ENCODE results near the gene TNFAIP8.

TNFAIP8 gene

DNA sequence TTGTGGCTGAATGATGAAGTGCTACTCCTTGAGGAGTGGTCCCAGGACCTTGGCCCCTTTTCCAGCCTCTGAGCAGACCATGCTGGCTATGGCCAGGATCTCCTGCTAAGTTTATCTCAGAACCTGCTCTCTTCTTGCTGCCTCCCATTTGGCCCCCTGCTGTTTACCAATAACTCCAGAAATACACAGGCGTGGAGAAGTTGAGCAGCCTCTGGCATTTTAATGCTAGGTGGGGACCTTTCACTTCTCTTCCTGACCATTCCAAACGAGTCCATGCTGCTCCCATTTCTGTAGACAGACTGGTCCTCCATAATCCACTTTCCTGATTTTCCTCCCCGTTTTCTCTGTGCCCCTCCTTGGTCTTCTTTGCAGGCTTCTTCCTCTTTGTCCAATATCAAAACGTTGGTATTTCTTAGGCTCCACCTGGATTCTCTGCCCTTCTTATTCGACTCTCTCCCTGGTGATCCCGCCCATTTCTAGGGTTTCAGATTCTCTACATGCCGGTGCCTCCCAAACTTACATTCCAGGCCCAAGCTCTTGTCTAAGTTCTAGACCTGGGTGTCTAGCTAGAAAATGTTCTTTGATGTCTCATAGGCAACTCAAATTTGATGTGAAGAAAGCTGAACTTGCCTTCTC, 33.4 kb upstream of the TNFAIP8 start:
- Mint-ChIP-seq H3K36me3 (peaks cover 38% of the 10 kb centered on the region), H3K27ac (peak overlapping the region; percentile 86), H3K9me3 (no peaks in the 10 kb centered on the region), H3K4me3 (peak overlapping the region; percentile 50), H3K4me1 (peaks cover 78% of the 10 kb centered on the region)
- DNase-seq (ENCODE audit: low spot score in 2 of 2) (no peak), ATAC-seq (no peak)

GRCh38 chr5:119322948-119323537, 32.8 kb upstream of the TNFAIP8 start:
- peak overlapping the region; percentile 50 for H3K4me3 Mint-ChIP-seq
- DNase-seq (ENCODE audit: low spot score in 2 of 2) (no peak), ATAC-seq (peak; percentile 36)
- H3K4me1 Mint-ChIP-seq: peaks cover 82% of the 10 kb centered on the region
- no peaks in the 10 kb centered on the region for H3K9me3 Mint-ChIP-seq
- H3K36me3 Mint-ChIP-seq: peaks cover 36% of the 10 kb centered on the region
- peak overlapping the region; percentile 86 for H3K27ac Mint-ChIP-seq

- DNase-seq (ENCODE audit: low spot score in 2 of 2): no peak
- H3K4me1 Mint-ChIP-seq: peaks cover 82% of the 10 kb centered on the region
- no peak for ATAC-seq
- H3K4me3 Mint-ChIP-seq: peak overlapping the region; percentile 50
- H3K27ac Mint-ChIP-seq: peak overlapping the region; percentile 86
- peaks cover 35% of the 10 kb centered on the region for H3K36me3 Mint-ChIP-seq
- H3K9me3 Mint-ChIP-seq: no peaks in the 10 kb centered on the region
These were observed 32.2 kb upstream of the TNFAIP8 start for GRCh38 chr5:119323601-119324000.

DNA sequence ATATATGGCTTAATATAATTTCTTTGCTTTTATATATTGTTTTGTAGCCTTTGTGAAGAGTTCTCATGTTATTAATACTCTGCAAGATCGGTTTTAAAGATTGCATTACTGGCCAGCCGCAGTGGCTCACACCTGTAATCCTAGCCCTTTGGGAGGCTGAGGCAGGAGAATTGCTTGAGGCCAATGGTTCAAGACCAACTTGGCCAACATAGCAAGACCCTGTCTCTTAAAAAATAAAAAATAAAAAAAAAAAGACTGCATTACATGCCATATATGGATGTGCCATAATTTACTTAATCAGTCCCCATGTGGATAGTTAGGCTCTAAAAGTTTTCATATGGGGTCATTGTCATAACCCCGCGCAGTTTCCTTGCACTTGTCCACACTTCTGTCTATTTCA, 31.0 kb upstream of the TNFAIP8 start:
- H3K27ac Mint-ChIP-seq: no peak overlapping the region

DNA sequence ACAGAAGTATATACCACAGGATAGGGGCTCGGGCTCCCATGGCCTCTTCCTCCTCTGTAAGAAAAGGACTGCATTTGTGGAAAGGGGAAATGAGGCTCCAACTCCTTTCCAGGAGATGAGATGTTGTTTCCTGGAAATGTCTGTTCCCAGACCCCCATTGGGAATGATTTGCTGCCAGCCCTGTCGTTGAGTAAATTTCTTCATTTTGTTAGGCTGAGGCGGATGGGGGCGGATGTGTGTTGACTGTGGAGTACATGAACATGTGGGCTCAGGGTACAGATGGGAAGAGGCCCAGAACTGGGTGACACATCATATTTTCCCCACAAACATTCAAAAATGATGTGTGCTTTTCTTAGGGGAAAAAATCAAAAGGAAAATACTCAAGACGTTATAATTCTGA, 28.8 kb upstream of the TNFAIP8 start:
- peak overlapping the region; percentile 64 for H3K4me3 Mint-ChIP-seq
- peak; percentile 57 for ATAC-seq
- H3K36me3 Mint-ChIP-seq: peaks cover 23% of the 10 kb centered on the region
- H3K9me3 Mint-ChIP-seq: no peaks in the 10 kb centered on the region
- peak in 1 of 2 donors; percentile 62 for DNase-seq (ENCODE audit: low spot score in 2 of 2)
- H3K4me1 Mint-ChIP-seq: peaks cover 83% of the 10 kb centered on the region
- peak overlapping the region; percentile 92 for H3K27ac Mint-ChIP-seq

More for the DNA sequence above, 31.0 kb upstream of the TNFAIP8 start:
- ATAC-seq (no peak), DNase-seq (ENCODE audit: low spot score in 2 of 2) (no peak)
- Mint-ChIP-seq H3K4me1 (peaks cover 83% of the 10 kb centered on the region), H3K4me3 (peak overlapping the region; percentile 50), H3K36me3 (peaks cover 31% of the 10 kb centered on the region), H3K9me3 (no peaks in the 10 kb centered on the region)

GRCh38 chr5:119328753-119329602, 26.8 kb upstream of the TNFAIP8 start:
- peak overlapping the region; percentile 92 for H3K27ac Mint-ChIP-seq
- H3K4me3 Mint-ChIP-seq: peak overlapping the region; percentile 64
- no peaks in the 10 kb centered on the region for H3K9me3 Mint-ChIP-seq
- DNase-seq (ENCODE audit: low spot score in 2 of 2): no peak
- peaks cover 83% of the 10 kb centered on the region for H3K4me1 Mint-ChIP-seq
- peaks cover 32% of the 10 kb centered on the region for H3K36me3 Mint-ChIP-seq
- ATAC-seq: peak; percentile 77

GRCh38 chr5:119329666-119330065, 26.2 kb upstream of the TNFAIP8 start:
- Mint-ChIP-seq H3K4me1 (peaks cover 89% of the 10 kb centered on the region), H3K27ac (peak overlapping the region; percentile 92), H3K9me3 (no peaks in the 10 kb centered on the region), H3K36me3 (peaks cover 32% of the 10 kb centered on the region), H3K4me3 (peak overlapping the region; percentile 64)
- ATAC-seq (no peak), DNase-seq (ENCODE audit: low spot score in 2 of 2) (no peak)

DNA sequence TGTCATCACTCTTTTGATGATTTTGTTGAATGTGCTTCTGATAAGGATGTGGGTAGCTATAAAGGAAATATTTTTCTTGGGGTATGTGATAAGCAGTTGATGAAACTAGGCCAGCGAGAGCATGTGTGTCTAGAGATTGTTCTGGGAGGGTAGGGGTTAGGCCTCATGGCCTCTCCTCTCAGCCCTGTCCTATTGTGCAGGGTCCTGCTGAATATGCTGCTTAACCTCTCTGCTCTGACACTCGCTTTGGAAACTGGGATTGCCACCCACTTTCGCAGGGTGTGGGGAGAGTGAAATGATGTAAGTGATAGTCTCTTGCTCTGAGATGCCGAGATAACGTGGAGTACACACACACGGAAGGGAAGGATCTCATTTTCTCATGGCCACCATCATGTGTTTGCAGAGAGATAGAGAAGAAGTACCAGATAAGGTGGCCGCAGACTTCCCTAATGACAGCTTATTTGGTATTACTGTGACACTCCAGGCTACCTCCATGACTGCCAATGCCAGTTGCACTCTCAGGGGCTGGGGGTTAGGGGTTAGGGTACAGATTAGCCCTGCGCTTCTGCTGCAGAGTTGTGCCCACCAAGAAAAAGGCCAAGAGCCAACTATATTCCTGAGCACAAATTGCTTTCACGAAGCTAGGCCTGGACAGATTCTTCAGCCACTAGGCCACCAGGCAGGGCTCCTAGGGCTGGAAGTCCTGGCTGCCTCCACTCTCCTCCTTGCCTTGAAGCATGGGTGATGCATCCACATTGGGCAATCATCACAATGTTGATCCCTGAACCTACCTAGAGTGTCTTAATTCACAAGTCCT, 25.2 kb upstream of the TNFAIP8 start:
- peak; percentile 47 for ATAC-seq
- H3K4me1 Mint-ChIP-seq: peaks cover 96% of the 10 kb centered on the region
- peaks cover 36% of the 10 kb centered on the region for H3K36me3 Mint-ChIP-seq
- DNase-seq (ENCODE audit: low spot score in 2 of 2): no peak
- H3K9me3 Mint-ChIP-seq: no peaks in the 10 kb centered on the region
- peak overlapping the region; percentile 64 for H3K4me3 Mint-ChIP-seq
- H3K27ac Mint-ChIP-seq: peak overlapping the region; percentile 92

GRCh38 chr5:119331566-119332095, 24.2 kb upstream of the TNFAIP8 start:
- Mint-ChIP-seq H3K27ac (peak overlapping the region; percentile 92), H3K4me1 (peaks cover 96% of the 10 kb centered on the region), H3K4me3 (peak overlapping the region; percentile 64), H3K36me3 (peaks cover 39% of the 10 kb centered on the region), H3K9me3 (no peaks in the 10 kb centered on the region)
- ATAC-seq (no peak), DNase-seq (ENCODE audit: low spot score in 2 of 2) (no peak)

DNA sequence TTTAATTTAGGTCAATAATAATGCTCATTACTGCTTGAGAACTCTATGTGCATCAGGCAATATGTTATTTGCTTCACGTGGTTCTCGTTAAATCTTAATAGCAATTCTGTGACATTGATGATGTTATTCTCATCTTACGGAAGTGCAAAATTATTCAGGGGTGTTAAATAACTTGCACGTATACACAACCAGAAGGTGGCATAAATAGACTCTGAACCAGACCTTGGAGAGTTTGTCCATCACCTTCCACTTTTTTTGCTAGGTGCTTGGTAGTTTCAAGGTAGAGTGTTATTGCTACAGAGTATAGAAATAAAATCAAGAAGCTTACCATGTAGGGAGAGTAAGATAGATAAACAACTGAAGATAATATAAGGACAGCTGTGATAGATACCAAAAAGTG, 23.6 kb upstream of the TNFAIP8 start:
- Mint-ChIP-seq H3K4me1 (peaks cover 96% of the 10 kb centered on the region), H3K9me3 (no peaks in the 10 kb centered on the region), H3K4me3 (peak overlapping the region; percentile 64), H3K36me3 (peaks cover 45% of the 10 kb centered on the region), H3K27ac (peak overlapping the region; percentile 92)
- no peak for ATAC-seq
- no peak for DNase-seq (ENCODE audit: low spot score in 2 of 2)

GRCh38 chr5:119332978-119333401, 22.8 kb upstream of the TNFAIP8 start:
- H3K9me3 Mint-ChIP-seq: no peaks in the 10 kb centered on the region
- no peak for DNase-seq (ENCODE audit: low spot score in 2 of 2)
- H3K4me1 Mint-ChIP-seq: peaks cover 96% of the 10 kb centered on the region
- ATAC-seq: no peak
- H3K27ac Mint-ChIP-seq: peak overlapping the region; percentile 92
- peak overlapping the region; percentile 64 for H3K4me3 Mint-ChIP-seq
- H3K36me3 Mint-ChIP-seq: peaks cover 49% of the 10 kb centered on the region

GRCh38 chr5:119333421-119333851, 22.4 kb upstream of the TNFAIP8 start:
- ATAC-seq (peak; percentile 79), DNase-seq (ENCODE audit: low spot score in 2 of 2) (peak in 1 of 2 donors; percentile 63)
- Mint-ChIP-seq H3K36me3 (peaks cover 50% of the 10 kb centered on the region), H3K27ac (peak overlapping the region; percentile 92), H3K9me3 (no peaks in the 10 kb centered on the region), H3K4me1 (peaks cover 96% of the 10 kb centered on the region), H3K4me3 (peak overlapping the region; percentile 64)

- H3K36me3 Mint-ChIP-seq: peaks cover 53% of the 10 kb centered on the region
- no peak for ATAC-seq
- peak overlapping the region; percentile 64 for H3K4me3 Mint-ChIP-seq
- DNase-seq (ENCODE audit: low spot score in 2 of 2): no peak
- H3K9me3 Mint-ChIP-seq: no peaks in the 10 kb centered on the region
- peak overlapping the region; percentile 92 for H3K27ac Mint-ChIP-seq
- H3K4me1 Mint-ChIP-seq: peaks cover 97% of the 10 kb centered on the region
These were observed 20.6 kb upstream of the TNFAIP8 start for GRCh38 chr5:119335261-119335677.

DNA sequence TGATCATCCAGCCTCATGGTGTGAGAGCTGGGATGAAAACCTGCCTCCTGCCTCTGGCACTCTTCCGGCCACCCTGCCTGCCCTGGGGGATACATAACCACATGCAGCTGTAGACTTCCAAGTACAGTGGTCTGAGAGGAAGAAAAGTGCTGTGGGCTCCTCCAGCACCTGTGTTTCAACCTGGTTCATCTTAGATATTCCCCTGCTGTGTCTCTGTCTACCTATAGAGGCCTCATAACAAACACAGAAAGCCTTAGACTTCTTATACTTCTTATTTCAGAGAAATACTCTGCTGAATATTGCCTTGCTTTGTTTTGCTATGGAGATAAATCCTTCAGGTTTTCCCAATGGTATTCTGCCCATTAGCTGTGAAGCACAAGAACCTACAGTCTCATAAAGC, 19.6 kb upstream of the TNFAIP8 start:
- Mint-ChIP-seq H3K4me3 (peak overlapping the region; percentile 64), H3K9me3 (no peaks in the 10 kb centered on the region), H3K36me3 (peaks cover 60% of the 10 kb centered on the region), H3K4me1 (peaks cover 97% of the 10 kb centered on the region), H3K27ac (peak overlapping the region; percentile 92)
- ATAC-seq (no peak), DNase-seq (ENCODE audit: low spot score in 2 of 2) (no peak)

Data from stimulated activated effector memory CD8-positive, alpha-beta T cell treated with anti-CD3 and anti-CD28 coated beads, Interleukin-12 subunit alpha, Interleukin-12 subunit beta, amount 100 ng/mL, for 72 hours (primary cell).